HEK293T (cell line): ENCODE data around the gene ANKS1B.

Source experiments
- ARNT ChIP-seq: fragments of 450-650 bp; IDR thresholded peaks from 2 replicates; pipeline ENCODE4 v1.6.1; 2017; ENCODE audit warnings: mild to moderate bottlenecking
- BHLHE40 ChIP-seq: fragments of 450-650 bp; IDR thresholded peaks from 2 replicates; pipeline ENCODE4 v1.6.1; 2016; ENCODE audit warnings: mild to moderate bottlenecking, moderate library complexity, borderline replicate concordance
- CTBP1 ChIP-seq: fragments of 450-650 bp; IDR thresholded peaks from 2 replicates; pipeline ENCODE4 v1.6.1; 2016; ENCODE audit warnings: borderline replicate concordance
- ELF4 ChIP-seq: fragments of 450-650 bp; IDR thresholded peaks from 2 replicates; pipeline ENCODE4 v1.6.1; 2017; ENCODE audit warnings: antibody characterized with exemption
- FOXA1 ChIP-seq: fragments of 450-650 bp; IDR thresholded peaks from 2 replicates; pipeline ENCODE4 v1.6.1; 2016; ENCODE audit warnings: mild to moderate bottlenecking
- SUZ12 ChIP-seq: fragments of 450-650 bp; IDR thresholded peaks from 2 replicates; pipeline ENCODE4 v1.6.1; 2016; ENCODE audit warnings: mild to moderate bottlenecking
- ZNF384 ChIP-seq: fragments of 450-650 bp; IDR thresholded peaks from 2 replicates; pipeline ENCODE4 v1.6.1; 2016

DNA sequence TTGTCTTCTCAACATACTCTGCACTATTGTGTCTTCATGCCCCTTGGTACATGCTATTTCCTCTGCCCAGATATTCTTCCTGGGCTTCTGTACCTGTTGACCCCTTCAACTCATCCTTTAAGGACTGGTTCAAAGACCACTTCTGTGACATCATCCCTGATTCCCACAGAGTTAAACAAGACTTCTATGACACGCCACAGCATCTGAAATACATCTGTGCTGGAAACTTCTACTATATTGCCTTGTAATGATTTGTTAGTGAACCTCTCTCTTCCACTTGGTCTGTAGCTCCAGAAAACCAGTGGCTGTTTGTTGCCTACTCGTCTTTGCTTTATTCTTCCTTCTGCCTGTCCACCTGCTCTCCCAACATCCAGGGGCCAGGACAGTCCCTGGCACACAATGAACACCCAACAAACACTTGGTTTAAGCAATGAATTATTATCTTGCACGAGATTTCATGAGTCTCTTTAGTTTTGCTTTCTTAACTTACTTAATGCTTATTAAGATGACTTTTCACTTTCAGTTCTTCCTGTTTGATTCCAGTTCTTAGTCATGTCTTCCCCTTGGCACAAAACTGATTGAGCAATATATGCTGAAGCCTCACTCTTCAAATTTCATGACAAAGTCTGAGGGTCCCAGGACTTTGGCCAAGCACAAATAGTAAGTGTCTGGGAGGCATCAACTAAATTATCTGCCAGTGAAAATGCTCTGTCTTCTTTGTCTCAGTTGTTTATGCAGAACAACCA, 853.8 kb downstream of the ANKS1B start:
- TF ChIP-seq BHLHE40: no peak
- no peak for TF ChIP-seq ELF4
- TF ChIP-seq ZNF384: no peak
- TF ChIP-seq FOXA1: no peak
- TF ChIP-seq ARNT: no peak
- TF ChIP-seq SUZ12: no peak
- no peak for TF ChIP-seq CTBP1
